HG03095 (cell line): ENCODE measurements around the gene UNC5C.
A peak's percentile ranks its signal among the peaks of the same experiment; 100 is the strongest.

Experiments used
- ATAC-seq: cut with Tn5 transposase; IDR thresholded peaks from one replicate; pipeline ENCODE4 v1.9.1; 2021; ENCODE audit warnings: moderate library complexity; ENCODE audit not compliant: unreplicated experiment

UNC5C gene

GRCh38 chr4:95360256-95360903 is 188.4 kb downstream of the UNC5C start:
- ATAC-seq = no peak

GRCh38 chr4:95358421-95358820 is 190.4 kb downstream of the UNC5C start:
- no peak for ATAC-seq

- ATAC-seq = no peak
Measured at GRCh38 chr4:95355021-95355420, 193.8 kb downstream of the UNC5C start.

DNA sequence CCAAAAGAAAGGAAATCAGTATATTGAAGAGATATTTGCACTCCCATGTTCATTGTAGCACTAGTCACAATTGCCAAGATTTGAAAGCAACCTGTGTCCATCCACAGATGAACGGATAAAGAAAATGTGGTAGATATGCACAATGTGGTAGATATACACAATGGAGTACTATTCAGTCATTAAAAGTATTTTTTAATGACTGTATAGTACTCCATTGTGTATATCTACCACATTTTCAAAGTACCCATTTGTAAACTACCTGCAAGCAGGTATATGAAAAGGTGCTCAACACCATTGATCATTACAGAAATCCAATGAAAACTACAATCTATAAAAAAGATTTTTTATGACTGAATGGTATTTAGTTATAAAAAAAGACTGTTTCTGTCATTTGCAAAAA is 200.4 kb downstream of the UNC5C start:
- ATAC-seq = no peak

DNA sequence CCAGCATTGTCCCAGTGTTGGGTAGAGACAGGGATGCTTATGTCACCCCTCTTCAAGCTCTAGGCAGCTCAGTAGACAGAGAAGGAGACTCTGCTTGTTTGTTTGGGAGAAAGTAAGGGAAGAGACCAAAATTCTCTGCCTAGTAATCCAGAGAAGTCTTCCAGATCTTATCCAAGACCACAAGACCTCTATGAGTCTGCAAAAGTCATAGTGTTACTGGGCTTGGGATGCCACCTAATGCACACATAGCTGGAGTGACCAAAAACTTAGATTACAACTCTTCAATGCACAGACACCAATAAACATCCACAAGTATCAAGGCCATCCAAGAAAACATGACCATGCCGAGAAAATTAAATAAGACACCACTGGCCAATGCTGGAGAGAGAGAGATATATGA is 205.5 kb downstream of the UNC5C start:
- ATAC-seq = no peak

DNA sequence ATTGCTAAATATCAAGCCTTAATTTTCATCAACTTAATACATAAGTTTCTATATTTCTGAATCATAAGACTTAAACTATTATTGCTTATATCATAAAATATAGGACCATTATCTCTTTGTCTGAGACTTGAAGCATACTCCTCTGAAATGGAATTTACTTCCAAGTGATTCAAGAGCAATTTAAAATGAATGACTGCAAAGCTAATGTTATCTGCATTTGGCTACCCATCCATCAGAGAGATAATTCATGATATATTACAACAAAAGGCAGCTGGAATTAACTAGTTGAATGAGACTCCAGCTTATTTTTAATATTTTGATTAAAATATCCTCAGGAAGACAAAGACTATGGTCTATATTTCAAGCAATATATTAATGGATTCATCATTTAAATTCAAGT is 208.6 kb downstream of the UNC5C start:
- ATAC-seq = no peak

- no peak for ATAC-seq
Measured at GRCh38 chr4:95325665-95326064, 223.1 kb downstream of the UNC5C start.

DNA sequence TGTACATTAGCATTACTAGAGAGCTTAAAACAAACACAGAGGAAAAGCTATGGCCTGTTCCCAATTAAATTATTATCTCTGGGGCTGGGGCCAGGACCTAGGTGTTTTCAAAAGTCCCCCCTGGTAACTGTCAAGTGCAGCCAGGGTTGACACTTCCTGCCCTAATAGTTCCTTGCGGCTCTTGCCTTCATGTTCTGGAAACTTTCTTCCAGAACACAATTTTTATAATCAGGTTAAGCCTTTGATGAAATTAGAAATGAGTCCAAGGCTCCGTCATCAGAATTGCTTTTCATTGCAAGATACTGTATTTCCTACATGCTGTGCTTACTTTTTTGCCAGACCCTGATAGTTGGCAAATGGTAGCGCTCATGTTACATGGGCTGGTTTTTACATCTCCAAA is 229.6 kb downstream of the UNC5C start:
- ATAC-seq = no peak

DNA sequence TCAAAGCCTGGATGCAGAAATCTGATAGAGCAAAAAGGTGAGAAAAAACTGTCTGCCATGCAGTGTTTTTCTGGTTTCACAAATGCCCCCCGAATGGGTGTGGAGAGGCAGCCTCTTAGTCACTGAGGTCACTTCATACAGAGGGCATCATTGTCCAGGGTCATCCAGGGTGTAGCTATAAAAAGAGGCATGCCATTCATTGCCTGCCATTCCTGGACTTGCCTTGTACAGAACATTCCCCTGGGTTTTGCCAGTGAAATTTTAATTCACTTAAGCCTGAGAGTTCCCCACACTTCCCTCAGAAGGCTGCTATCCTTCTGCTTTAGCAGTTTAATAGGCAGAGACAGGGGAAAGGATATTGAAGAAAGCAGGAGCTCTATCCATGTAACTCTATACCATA is 230.3 kb downstream of the UNC5C start:
- ATAC-seq = no peak

GRCh38 chr4:95318044-95318443 is 230.7 kb downstream of the UNC5C start:
- no peak for ATAC-seq

GRCh38 chr4:95317085-95317793 is 231.5 kb downstream of the UNC5C start:
- ATAC-seq = no peak

DNA sequence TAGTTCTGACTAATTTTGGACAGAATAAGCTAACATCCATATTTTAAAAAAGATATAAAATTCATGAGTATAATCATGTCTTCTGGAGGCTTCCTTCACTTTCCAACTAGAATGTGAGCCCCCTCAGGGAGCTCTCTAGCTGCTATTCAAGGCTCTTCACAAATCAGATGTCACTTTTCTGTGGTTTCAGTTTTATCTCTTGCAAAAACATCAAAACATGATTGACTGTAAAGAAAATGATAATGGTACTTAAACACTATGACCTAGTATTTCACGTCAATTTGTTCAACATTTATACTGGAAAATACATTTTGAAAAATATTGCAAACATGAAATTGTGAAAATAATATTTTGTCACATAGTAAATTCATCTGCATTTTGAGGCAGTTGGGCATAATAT is 234.2 kb downstream of the UNC5C start:
- ATAC-seq = no peak

GRCh38 chr4:95304898-95305297 is 243.9 kb downstream of the UNC5C start:
- ATAC-seq = no peak

DNA sequence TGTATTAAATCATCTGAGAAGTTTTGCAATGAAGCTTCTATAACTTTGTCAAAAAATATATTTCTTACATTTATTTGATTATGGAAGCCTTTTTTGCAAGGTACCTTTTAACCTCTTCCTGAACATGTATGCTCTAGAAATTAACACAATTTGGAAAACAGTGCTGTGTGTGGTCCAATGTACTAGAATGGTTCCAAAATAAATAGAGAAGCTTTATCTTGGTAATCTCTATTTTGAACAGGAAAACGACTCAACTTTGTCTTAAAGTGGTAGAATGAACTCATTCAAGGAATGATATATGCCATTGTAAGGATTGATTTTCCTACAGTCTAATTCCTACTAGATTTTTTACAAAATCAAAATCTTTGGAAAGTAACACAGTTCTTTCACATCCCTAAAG is 248.5 kb downstream of the UNC5C start:
- ATAC-seq = no peak

- ATAC-seq = no peak
Measured at GRCh38 chr4:95296052-95296451, 252.7 kb downstream of the UNC5C start.

DNA sequence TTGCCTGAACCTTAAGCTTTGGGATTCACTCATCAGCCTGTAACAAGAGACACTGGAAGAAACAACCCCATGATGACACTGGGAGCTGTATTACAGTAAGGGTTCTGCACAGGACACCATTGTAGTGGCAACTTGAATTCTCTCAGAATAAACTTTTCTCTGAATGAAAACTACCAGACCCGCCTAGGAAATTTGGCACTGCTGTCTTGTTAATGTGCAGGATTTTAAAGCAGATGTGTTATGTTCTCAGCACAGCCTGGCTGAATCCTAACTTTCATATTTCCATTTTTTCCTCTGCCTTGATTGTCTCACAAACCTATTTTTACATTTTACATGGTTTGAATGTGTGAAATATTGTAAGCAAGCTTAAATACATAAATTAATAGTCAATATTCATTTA is 253.6 kb downstream of the UNC5C start:
- no peak for ATAC-seq

DNA sequence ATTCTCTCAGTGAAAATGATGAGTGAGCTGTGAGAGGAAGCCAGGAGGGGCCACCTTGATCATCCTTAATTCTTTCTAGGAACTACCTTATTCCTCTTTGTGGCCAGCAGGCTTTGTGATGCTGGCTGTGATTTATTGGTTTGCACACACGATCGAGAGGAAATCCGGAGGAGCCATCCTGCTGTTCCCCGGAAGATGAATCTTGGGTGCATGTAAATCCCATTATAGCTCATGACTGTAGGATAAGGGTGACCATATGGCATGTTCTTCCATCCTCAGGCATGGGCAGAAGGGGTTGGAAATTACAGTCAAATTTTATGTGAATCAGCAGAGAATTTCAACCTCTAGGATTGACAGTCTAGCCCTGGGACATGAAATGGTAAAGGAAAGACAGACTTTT is 254.5 kb downstream of the UNC5C start:
- no peak for ATAC-seq

DNA sequence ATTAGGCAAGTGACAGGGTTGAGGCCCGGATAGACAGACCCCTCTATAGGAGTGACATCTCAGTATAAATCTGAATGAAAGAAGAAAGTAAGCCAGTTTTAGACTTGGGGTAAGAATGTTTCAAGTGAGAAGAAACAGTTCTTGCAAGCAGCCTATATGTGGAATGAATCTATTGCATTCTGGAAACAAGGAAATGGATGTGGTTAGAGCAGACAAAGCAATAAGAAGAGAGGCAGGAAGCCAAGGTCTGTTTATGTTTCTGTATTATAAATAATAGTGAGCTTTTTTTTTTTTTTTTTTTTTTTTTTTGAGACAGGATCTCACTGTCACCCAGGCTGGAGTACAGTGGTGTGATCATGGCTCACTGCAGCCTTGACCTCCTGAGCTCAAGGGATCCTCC is 255.8 kb downstream of the UNC5C start:
- no peak for ATAC-seq

GRCh38 chr4:95290702-95291101 is 258.1 kb downstream of the UNC5C start:
- no peak for ATAC-seq

DNA sequence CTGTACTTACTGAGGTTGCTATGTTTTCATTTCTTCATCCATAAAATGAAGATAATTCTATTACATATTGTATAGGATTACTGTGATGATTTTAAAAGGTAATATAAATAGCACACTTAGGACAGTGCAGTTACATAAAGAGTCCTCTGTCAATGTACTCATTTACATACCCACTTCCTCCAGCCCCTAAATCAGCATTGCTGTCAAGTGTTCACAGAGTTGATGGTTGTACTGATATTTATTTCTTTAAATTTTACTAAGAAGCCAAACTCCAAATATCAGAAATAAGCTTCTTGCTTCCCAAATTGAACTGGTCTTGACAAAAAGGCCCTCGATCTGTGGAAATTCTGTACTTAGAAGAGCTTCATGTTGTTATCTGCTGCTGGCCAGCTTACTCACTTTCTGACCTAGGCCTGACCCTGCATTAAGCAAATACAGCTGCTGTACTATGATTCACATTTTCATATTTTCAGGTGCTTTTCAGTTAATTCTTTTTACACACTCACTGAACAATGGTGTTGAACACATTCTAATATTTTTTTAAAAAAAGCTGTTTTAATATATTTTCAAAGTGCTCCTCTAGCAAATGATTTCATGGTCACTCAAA is 259.6 kb downstream of the UNC5C start:
- peak; percentile 65 for ATAC-seq

- ATAC-seq = no peak
Measured at GRCh38 chr4:95288552-95288951, 260.2 kb downstream of the UNC5C start.

DNA sequence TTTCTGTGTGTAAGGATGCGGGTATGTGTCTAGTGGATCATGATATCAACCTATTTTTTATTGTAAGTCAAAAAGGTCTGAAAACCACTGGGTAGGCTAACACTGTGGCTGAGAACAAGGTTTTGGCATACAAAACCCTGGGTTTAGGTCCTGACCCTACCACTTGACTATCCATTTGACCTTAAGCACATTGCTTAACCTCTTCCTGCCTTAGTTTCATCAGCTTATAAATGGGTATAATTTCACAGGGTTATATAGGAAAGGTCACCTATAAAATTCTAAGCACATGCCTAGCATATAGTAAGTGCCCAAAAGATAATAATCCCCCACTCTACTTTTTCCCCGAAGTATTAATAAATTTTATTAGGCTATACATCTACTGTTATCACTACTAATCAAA is 263.0 kb downstream of the UNC5C start:
- ATAC-seq = no peak
